Transverse colon (tissue), 4 donors: Measurements from ENCODE around the gene VPS13D. TPM values are rescaled to one million over a fixed set of nuclear protein-coding genes. Genes with fewer than 3 reads are reported as not detected.

Experiments used
- DNase-seq: peaks from one replicate; pipeline ENCODE4 v3.0.0-alpha.2; 2019
- H3K27ac ChIP-seq, 4 donors: fragments of 200-600 bp; sonication (generic); 2 replicates each; pipeline ENCODE4 v1.5.1; 2016 to 2018; ENCODE audit warnings: inconsistent platforms in 4 of 4
- H3K27me3 ChIP-seq: fragments of 200-600 bp; sonication (generic); 2 replicates; pipeline ENCODE4 v1.5.1; 2017; ENCODE audit warnings: inconsistent platforms
- H3K36me3 ChIP-seq, 4 donors: fragments of 200-600 bp; sonication (generic); 2 replicates each; pipeline ENCODE4 v1.5.1; 2017 to 2019; ENCODE audit warnings: inconsistent platforms in 4 of 4
- H3K4me1 ChIP-seq, 4 donors: fragments of 200-600 bp; sonication (generic); 2 replicates each; pipeline ENCODE4 v1.5.1; 2017 to 2020; ENCODE audit warnings: inconsistent platforms in 4 of 4
- H3K4me3 ChIP-seq, 4 donors: fragments of 200-600 bp; sonication (generic); 1 replicate in 1 of 4; 2 replicates in 3 of 4; pipeline versions ENCODE4 v1.5.1 to v1.6.1; 2017 to 2019; ENCODE audit warnings: inconsistent platforms in 4 of 4
- H3K9me3 ChIP-seq, 2 donors: fragments of 200-600 bp; sonication (generic); 2 replicates each; pipeline ENCODE4 v1.5.1; 2017 to 2019; ENCODE audit warnings: inconsistent platforms in 2 of 2
- CTCF ChIP-seq, 5 experiments: fragments of 200-600 bp in 3 of 5; fragments of 450-650 bp in 2 of 5; sonication (generic) in 3 of 5; IDR thresholded peaks; 1 replicate in 2 of 5; 2 replicates in 3 of 5; pipeline ENCODE4 v1.5.1; 2016 to 2017; ENCODE audit warnings: antibody characterized with exemption in 5 of 5, inconsistent platforms in 3 of 5, mild to moderate bottlenecking in 2 of 5, moderate library complexity in 1 of 5
- EP300 ChIP-seq: sonication (generic); formaldehyde crosslinking; IDR thresholded peaks from one replicate; pipeline ENCODE4 v1.6.1; 2017; ENCODE audit warnings: antibody characterized with exemption, low read depth
- POLR2A ChIP-seq: fragments of 450-650 bp; IDR thresholded peaks from one replicate; pipeline ENCODE4 v1.6.1; 2016; ENCODE audit warnings: antibody characterized with exemption, mild to moderate bottlenecking, moderate library complexity
- POLR2AphosphoS5 ChIP-seq, 3 donors: sonication (generic); formaldehyde crosslinking; IDR thresholded peaks; one replicate each; pipeline ENCODE4 v1.6.1; 2016; ENCODE audit warnings: antibody characterized with exemption in 3 of 3
- whole genome bisulfite sequencing, 2 donors: methylation state at CpG; one replicate each; pipeline ENCODE4 v1.1.5; 2018; ENCODE audit warnings: low coverage in 1 of 2; 5-methylcytosine and 5-hydroxymethylcytosine counted together
- in situ Hi-C, 4 donors: fragments of 200-750 bp; cut with MboI; loops; one replicate each; pipeline versions ENCODE4 v1.15.0 to v1.15.1; 2017; ENCODE audit warnings: low sequenced_read_pairs in 3 of 4, low pct_ligation_motif_present in 1 of 4, low pct_unique_long_range_greater_than_20kb in 1 of 4
- intact Hi-C: fragments of 100-400 bp; cut with DNase I; formaldehyde crosslinking; loops from one replicate; pipeline ENCODE4 v1.15.1; 2023; ENCODE audit warnings: low total_unique reads
- total RNA-seq, 4 donors: library from RNA; depleted of rRNA; stranded (reverse); fragments of >200 nt; gene quantifications; one replicate each; pipeline ENCODE4 v1.1.0, GENCODE V29; 2016

VPS13D gene
- total RNA-seq, 4 donors from 2014 or later: 101 to 136 (median 116) TPM

- peak; percentile 64 for DNase-seq
- in situ Hi-C loops: loop anchor here in 1 of 4 donors (25.0 kb wide), 1 partner anchor 207 kb away; the partner anchor contains the start of gene DHRS3
Observed at GRCh38 chr1:12405325-12406210, 175.7 kb downstream of the VPS13D start.

GRCh38 chr1:12406211-12407021, 176.6 kb downstream of the VPS13D start:
- in situ Hi-C loops: loop anchor here in 1 of 4 donors (25.0 kb wide), 1 partner anchor 206 kb away; the partner anchor contains the start of gene DHRS3
- intact Hi-C loops: loop anchor here (10.0 kb wide), 1 partner anchor 248 kb away; no protein-coding TSS in a partner anchor

More at GRCh38 chr1:12405325-12406210, 175.7 kb downstream of the VPS13D start:
- no peak for TF ChIP-seq POLR2AphosphoS5 (IDR thresholded peaks at IDR 0.05)
- TF ChIP-seq CTCF (IDR thresholded peaks at IDR 0.05): peak in 3 of 5 experiments; percentile 6 to 28 (median 20)
- H3K36me3 ChIP-seq: peaks cover 0 to 4% (median 0%) of the 10 kb centered on the region in 4 donors
- H3K9me3 ChIP-seq: no peaks in the 10 kb centered on the region
- intact Hi-C loops: loop anchor here (10.0 kb wide), 1 partner anchor 249 kb away; no protein-coding TSS in a partner anchor
- H3K4me1 ChIP-seq: peaks cover 25 to 55% (median 49%) of the 10 kb centered on the region in 4 donors
- no peak overlapping the region for H3K4me3 ChIP-seq
- peak overlapping the region; percentile 42 to 65 (median 54) for H3K27ac ChIP-seq
- no peaks in the 10 kb centered on the region for H3K27me3 ChIP-seq
- 47 to 59% methylated on average over 5 to 9 of the region's 9 CpGs for WGBS, 2 donors

GRCh38 chr1:12407050-12407961, 177.5 kb downstream of the VPS13D start:
- in situ Hi-C loops: loop anchor here in 1 of 4 donors (25.0 kb wide), 1 partner anchor 205 kb away; the partner anchor contains the start of gene DHRS3

More at GRCh38 chr1:12406211-12407021, 176.6 kb downstream of the VPS13D start:
- peaks cover 0 to 4% (median 0%) of the 10 kb centered on the region in 4 donors for H3K36me3 ChIP-seq
- peak overlapping the region; percentile 42 to 65 (median 54) for H3K27ac ChIP-seq
- no peaks in the 10 kb centered on the region for H3K9me3 ChIP-seq
- DNase-seq: no peak
- TF ChIP-seq CTCF (IDR thresholded peaks at IDR 0.05): no peak
- no peak for TF ChIP-seq EP300
- TF ChIP-seq POLR2A: no peak
- TF ChIP-seq POLR2AphosphoS5 (IDR thresholded peaks at IDR 0.05): no peak
- H3K4me3 ChIP-seq: no peak overlapping the region
- WGBS, 2 donors: 60 to 64% methylated on average over 6 to 8 of the region's 8 CpGs
- H3K4me1 ChIP-seq: peaks cover 25 to 55% (median 49%) of the 10 kb centered on the region in 4 donors
- H3K27me3 ChIP-seq: no peaks in the 10 kb centered on the region

More at GRCh38 chr1:12407050-12407961, 177.5 kb downstream of the VPS13D start:
- intact Hi-C loops: loop anchor here (10.0 kb wide), 1 partner anchor 247 kb away; no protein-coding TSS in a partner anchor
- no peak for TF ChIP-seq EP300
- peak in 1 of 3 donors; percentile 7 for TF ChIP-seq POLR2AphosphoS5 (IDR thresholded peaks at IDR 0.05)
- no peak for TF ChIP-seq POLR2A
- TF ChIP-seq CTCF (IDR thresholded peaks at IDR 0.05): peak; percentile 28 to 45 (median 34)
- Histone ChIP-seq H3K4me3 (no peak overlapping the region), H3K9me3 (no peaks in the 10 kb centered on the region), H3K4me1 (peaks cover 25 to 61% (median 49%) of the 10 kb centered on the region in 4 donors), H3K27ac (peak overlapping the region; percentile 42 to 65 (median 54)), H3K27me3 (no peaks in the 10 kb centered on the region), H3K36me3 (peaks cover 0 to 4% (median 0%) of the 10 kb centered on the region in 4 donors)
- WGBS, 2 donors: 33 to 49% methylated on average over 6 to 8 of the region's 8 CpGs
- no peak for DNase-seq
